K562 (cell line): ENCODE measurements around the gene SPDL1.

Experiments used
- GTF2F1 ChIP-seq: IDR thresholded peaks from 2 replicates; pipeline ENCODE4 v1.6.1; 2011; ENCODE audit warnings: low read depth, low read length, improper control_type of control experiment
- POU5F1 ChIP-seq: fragments of 150-350 bp; IDR thresholded peaks from 2 replicates; pipeline ENCODE4 v1.6.1; 2014; ENCODE audit warnings: borderline replicate concordance, low read length, low read depth, mild to moderate bottlenecking; ENCODE audit not compliant: partially characterized antibody

GRCh38 chr5:169636477-169637084 is 53.0 kb downstream of the SPDL1 start:
- TF ChIP-seq GTF2F1 (no peak), POU5F1 (no peak)
